OCI-LY1 (cell line): ENCODE measurements around the gene KCNMA1.

ENCODE experiments used
- CTCF ChIP-seq: fragments of 200-600 bp; sonication (generic), shearing (Covaris generic); IDR thresholded peaks from 2 replicates; pipeline ENCODE4 v1.5.1; 2017; ENCODE audit warnings: mild to moderate bottlenecking, antibody characterized with exemption, low read length, moderate library complexity, mixed read lengths
- EZH2 ChIP-seq: fragments of 200-600 bp; sonication (generic), shearing (Covaris generic); IDR thresholded peaks from 2 replicates; pipeline ENCODE4 v1.8.0; 2017; ENCODE audit warnings: borderline replicate concordance, mixed run types, mild to moderate bottlenecking, antibody characterized with exemption, low read length, moderate library complexity, mixed read lengths

- TF ChIP-seq CTCF (no peak), EZH2 (no peak)
Observed at GRCh38 chr10:77163670-77164348, 473.8 kb downstream of the KCNMA1 start.
